ENCODE data around the gene MAP1LC3B. TPM values are rescaled to one million over a fixed set of nuclear protein-coding genes. Genes with fewer than 3 reads are reported as not detected.

Gene MAP1LC3B
- total and polyA plus RNA-seq, 2 of the 8 experiments (the other 6 are each of a cell fraction or from before 2014, with no cell fraction given) = 29.5 to 48.5 TPM

DNA sequence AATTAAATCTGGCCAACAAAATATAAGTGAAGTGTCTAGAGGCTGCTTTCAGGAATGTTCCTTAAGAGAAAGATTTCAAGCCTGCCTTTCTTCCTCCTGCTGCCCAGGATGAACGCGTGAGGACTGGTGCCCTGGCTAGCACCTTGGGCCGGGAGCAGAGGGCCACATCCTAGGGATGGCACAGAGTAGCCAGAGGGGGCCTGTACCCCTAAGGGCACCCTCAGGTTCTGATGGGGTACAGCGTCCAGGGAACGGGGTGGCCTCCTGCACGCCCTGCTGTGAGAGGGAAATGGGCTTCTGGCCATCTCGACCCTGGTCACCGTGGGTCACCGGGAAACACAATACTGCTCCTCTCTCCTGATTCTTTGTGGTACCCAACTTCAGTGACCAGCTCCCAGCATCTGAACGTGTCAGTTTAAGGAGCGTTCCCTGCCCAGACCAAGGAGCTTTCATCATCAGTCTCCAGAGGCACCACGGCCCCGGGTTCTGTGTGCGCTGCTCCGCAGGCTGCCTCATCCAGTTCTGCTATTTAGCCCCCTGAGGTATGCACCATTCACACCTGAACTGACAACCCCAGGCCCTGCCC is 40.3 kb downstream of the MAP1LC3B start:
- Histone ChIP-seq H3K18ac (ENCODE audit: extremely low read depth, low read length) (no peak overlapping the region), H2BK20ac (ENCODE audit: low read length) (no peak overlapping the region), H3K4ac (replicated peaks; ENCODE audit: insufficient read length, low read depth, low read length) (no peak overlapping the region), H3K56ac (replicated peaks; ENCODE audit: insufficient read length, low read depth, low read length) (no peak overlapping the region), H3K14ac (ENCODE audit: insufficient read length) (no peak overlapping the region), H3K36me3 (ENCODE audit: control insufficient read depth in 2 of 4, insufficient read depth in 4 of 4, low read length in 3 of 4) (peaks cover 0 to 3% (median 0%) of the 10 kb centered on the region in 4 experiments; a peak in 2 of 8 replicates), H3K27ac (ENCODE audit: low read depth, low read length) (no peak overlapping the region), H3K79me2 (ENCODE audit: control insufficient read depth in 1 of 2, insufficient read depth in 2 of 2, low read length in 2 of 2) (no peaks in the 10 kb centered on the region; a peak in 1 of 4 replicates), H4K91ac (replicated peaks; ENCODE audit: insufficient read length, low read length) (no peak overlapping the region), H3K4me2 (ENCODE audit: insufficient read depth in 1 of 2, low read depth in 2 of 2, low read length in 2 of 2) (no peak overlapping the region), H3K79me1 (ENCODE audit: low read depth, low read length) (peaks cover 3% of the 10 kb centered on the region; the same call in 1 of the 2 replicates), H4K8ac (ENCODE audit: extremely low read depth, insufficient read depth, low read length) (no peak overlapping the region), H2AK5ac (ENCODE audit: low read depth, low read length) (no peak overlapping the region), H3K23me2 (ENCODE audit: low read depth, low read length) (no peaks in the 10 kb centered on the region), H2BK12ac (ENCODE audit: low read depth, low read length) (no peak overlapping the region), H2BK120ac (replicated peaks; ENCODE audit: low read depth, low read length) (no peak overlapping the region), H4K20me1 (replicated peaks in 1 of 2; ENCODE audit: control insufficient read depth in 1 of 2, insufficient read depth in 2 of 2, low read length in 2 of 2) (peaks cover 0 to 3% of the 10 kb centered on the region in 2 experiments), H3K23ac (ENCODE audit: insufficient read length) (no peak overlapping the region), H3K9ac (replicated peaks in 1 of 4; ENCODE audit: extremely low read depth in 1 of 4, low read depth in 3 of 4, low read length in 3 of 4) (no peak overlapping the region), H4K5ac (ENCODE audit: insufficient read length, low read depth, low read length) (no peak overlapping the region), H2BK5ac (ENCODE audit: low read depth, low read length) (no peak overlapping the region), H3K27me3 (replicated peaks in 1 of 4; ENCODE audit: control insufficient read depth in 3 of 4, extremely low read depth in 1 of 4, insufficient read depth in 3 of 4, low read length in 3 of 4) (no peaks in the 10 kb centered on the region), H3K9me3 (ENCODE audit: insufficient read depth in 2 of 2, low read depth in 1 of 2, low read length in 1 of 2) (no peaks in the 10 kb centered on the region), H2AFZ (ENCODE audit: low read length) (no peak overlapping the region), H3K4me1 (replicated peaks in 1 of 4; ENCODE audit: control insufficient read depth in 3 of 4, insufficient read depth in 4 of 4, low read length in 3 of 4) (peaks cover 0 to 9% (median under 1%) of the 10 kb centered on the region in 4 experiments; a peak in 5 of 7 replicates), H2BK15ac (ENCODE audit: low read length) (no peak overlapping the region), H3K4me3 (ENCODE audit: extremely low read depth in 1 of 4, insufficient read depth in 2 of 4, low read depth in 3 of 4, low read length in 4 of 4) (no peak overlapping the region)
- POLR2A ChIA-PET (ENCODE audit: partially characterized antibody) = no interaction called here
- CTCF ChIA-PET (ENCODE audit: partially characterized antibody) = interaction anchor here (1.0 to 2.0 kb wide), 4 partner anchors 12 to 139 kb away, joined by 3 to 5 read pairs (median 4); no protein-coding TSS in a partner anchor
- FAIRE-seq (no peak), DNase-seq (ENCODE audit: low read depth in 1 of 2, low spot score in 2 of 2) (no peak)
- TF ChIP-seq CTBP2 (IDR thresholded peaks at IDR 0.05; ENCODE audit: borderline replicate concordance, insufficient read depth, insufficient read length, low read length) (no peak), POLR2AphosphoS5 (IDR thresholded peaks at IDR 0.05; ENCODE audit: low read depth, low read length) (no peak)
- WGBS, 2 experiments (ENCODE audit: extremely low coverage in 1 of 2, insufficient coverage in 1 of 2, insufficient read length in 1 of 2, insufficient replicate concordance in 2 of 2, low coverage in 1 of 2, low lambda C conversion rate in 2 of 2, missing lambda C conversion rate in 1 of 2) = 95% methylated on average over 14 of the region's 15 CpGs; no CpG with 5 or more reads in 1 of the 2 experiments
